Vagina (tissue), 2 donors: ENCODE data around the gene MRPL54. TPM values are rescaled to one million over a fixed set of nuclear protein-coding genes. Genes with fewer than 3 reads are reported as not detected.

Source experiments
- DNase-seq, 2 donors: peaks; one replicate each; pipeline ENCODE4 v3.0.0-alpha.2; 2017; ENCODE audit errors: extremely low spot score in 2 of 2
- H3K27ac ChIP-seq: fragments of 200-600 bp; sonication (generic); one replicate; pipeline ENCODE4 v1.5.1; 2019
- H3K27me3 ChIP-seq: fragments of 200-600 bp; sonication (generic); one replicate; pipeline ENCODE4 v1.5.1; 2019
- H3K36me3 ChIP-seq, 2 donors: fragments of 200-600 bp; sonication (generic); one replicate each; pipeline ENCODE4 v1.5.1; 2017 to 2019
- H3K4me1 ChIP-seq: fragments of 200-600 bp; sonication (generic); one replicate; pipeline ENCODE4 v1.5.1; 2019
- H3K4me3 ChIP-seq, 2 donors: fragments of 200-600 bp; sonication (generic); 1 replicate in 1 of 2; 2 replicates in 1 of 2; pipeline ENCODE4 v1.5.1; 2016 to 2019
- H3K9me3 ChIP-seq: fragments of 200-600 bp; sonication (generic); one replicate; pipeline ENCODE4 v1.5.1; 2019
- POLR2A ChIP-seq, 2 donors: fragments of 450-650 bp; IDR thresholded peaks; one replicate each; pipeline ENCODE4 v1.6.1; 2017; ENCODE audit warnings: antibody characterized with exemption in 2 of 2, mild to moderate bottlenecking in 2 of 2, moderate library complexity in 2 of 2
- POLR2AphosphoS5 ChIP-seq, 2 donors: sonication (generic); formaldehyde crosslinking; IDR thresholded peaks; one replicate each; pipeline ENCODE4 v1.9.0; 2017; ENCODE audit warnings: antibody characterized with exemption in 2 of 2, mild to moderate bottlenecking in 2 of 2, low read depth in 1 of 2; ENCODE audit not compliant: insufficient read depth in 1 of 2
- intact Hi-C: fragments of 100-400 bp; cut with DNase I; formaldehyde crosslinking; loops from one replicate; pipeline ENCODE4 v1.15.1; 2023
- total RNA-seq: library from RNA; depleted of rRNA; stranded (reverse); fragments of >200 nt; gene quantifications from one replicate; pipeline ENCODE4 v1.2.3, GENCODE V29; 2016
- TF ChIP-seq, protein P1 (sequence below), 3 experiments: fragments of 450-650 bp in 2 of 3; fragments of 200-600 bp in 1 of 3; sonication (generic) in 1 of 3; IDR thresholded peaks; one replicate each; pipeline ENCODE4 v1.5.1; 2017 to 2019; ENCODE audit warnings: antibody characterized with exemption in 3 of 3, mild to moderate bottlenecking in 2 of 3, moderate library complexity in 2 of 3

Gene MRPL54
- total RNA-seq, 1 donor from 2014 or later, result 30.4 TPM

DNA sequence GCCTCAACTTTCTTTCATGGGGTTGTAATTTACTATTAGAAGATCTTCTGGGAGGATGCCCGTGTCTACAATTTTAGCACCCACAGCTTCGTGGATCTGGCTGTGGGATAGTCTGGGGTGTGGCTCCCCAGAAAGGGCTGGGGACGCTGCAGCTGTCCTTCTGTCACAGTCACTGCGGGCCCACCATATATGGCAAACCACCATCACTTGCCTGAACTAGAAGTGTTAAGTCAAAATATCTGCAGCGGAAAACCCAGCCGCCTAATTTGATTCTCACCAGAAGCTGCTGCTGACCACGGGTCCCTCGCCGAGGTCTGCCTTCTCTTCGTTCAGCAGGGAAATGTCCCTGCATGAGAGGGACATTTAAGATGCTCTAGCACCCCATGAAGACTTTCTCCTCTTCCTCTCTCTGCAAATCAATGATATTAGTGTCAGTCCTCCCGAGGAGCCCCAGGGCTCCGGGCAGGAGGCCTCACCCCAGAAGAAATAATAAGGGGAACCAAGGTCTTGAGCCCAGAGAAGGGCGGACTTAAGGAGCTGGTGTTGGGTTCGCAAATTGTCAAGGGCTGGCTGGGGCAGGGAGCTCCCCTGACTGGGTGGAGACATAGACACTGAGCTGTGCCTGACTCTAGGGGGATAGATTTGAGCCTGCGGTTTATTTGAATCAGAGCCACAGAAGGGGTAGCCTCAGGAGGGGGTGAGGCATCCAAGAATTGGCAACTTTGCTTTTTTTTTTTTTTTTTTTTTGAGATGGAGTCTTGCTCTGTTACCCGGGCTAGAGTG is 26.7 kb downstream of the MRPL54 start:
- Histone ChIP-seq H3K27me3 (peaks cover 9% of the 10 kb centered on the region), H3K4me1 (peaks cover 10% of the 10 kb centered on the region), H3K36me3 (no peaks in the 10 kb centered on the region), H3K27ac (no peak overlapping the region), H3K9me3 (no peaks in the 10 kb centered on the region), H3K4me3 (no peak overlapping the region)
- DNase-seq, result no peak
- TF ChIP-seq POLR2AphosphoS5 (IDR thresholded peaks at IDR 0.05; ENCODE audit: insufficient read depth in 1 of 2, low read depth in 1 of 2) (no peak), POLR2A (IDR thresholded peaks at IDR 0.05) (no peak)
- TF ChIP-seq, protein P1, sequence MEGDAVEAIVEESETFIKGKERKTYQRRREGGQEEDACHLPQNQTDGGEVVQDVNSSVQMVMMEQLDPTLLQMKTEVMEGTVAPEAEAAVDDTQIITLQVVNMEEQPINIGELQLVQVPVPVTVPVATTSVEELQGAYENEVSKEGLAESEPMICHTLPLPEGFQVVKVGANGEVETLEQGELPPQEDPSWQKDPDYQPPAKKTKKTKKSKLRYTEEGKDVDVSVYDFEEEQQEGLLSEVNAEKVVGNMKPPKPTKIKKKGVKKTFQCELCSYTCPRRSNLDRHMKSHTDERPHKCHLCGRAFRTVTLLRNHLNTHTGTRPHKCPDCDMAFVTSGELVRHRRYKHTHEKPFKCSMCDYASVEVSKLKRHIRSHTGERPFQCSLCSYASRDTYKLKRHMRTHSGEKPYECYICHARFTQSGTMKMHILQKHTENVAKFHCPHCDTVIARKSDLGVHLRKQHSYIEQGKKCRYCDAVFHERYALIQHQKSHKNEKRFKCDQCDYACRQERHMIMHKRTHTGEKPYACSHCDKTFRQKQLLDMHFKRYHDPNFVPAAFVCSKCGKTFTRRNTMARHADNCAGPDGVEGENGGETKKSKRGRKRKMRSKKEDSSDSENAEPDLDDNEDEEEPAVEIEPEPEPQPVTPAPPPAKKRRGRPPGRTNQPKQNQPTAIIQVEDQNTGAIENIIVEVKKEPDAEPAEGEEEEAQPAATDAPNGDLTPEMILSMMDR (IDR thresholded peaks at IDR 0.05), result no peak
- intact Hi-C loops, result no loop called here

DNA sequence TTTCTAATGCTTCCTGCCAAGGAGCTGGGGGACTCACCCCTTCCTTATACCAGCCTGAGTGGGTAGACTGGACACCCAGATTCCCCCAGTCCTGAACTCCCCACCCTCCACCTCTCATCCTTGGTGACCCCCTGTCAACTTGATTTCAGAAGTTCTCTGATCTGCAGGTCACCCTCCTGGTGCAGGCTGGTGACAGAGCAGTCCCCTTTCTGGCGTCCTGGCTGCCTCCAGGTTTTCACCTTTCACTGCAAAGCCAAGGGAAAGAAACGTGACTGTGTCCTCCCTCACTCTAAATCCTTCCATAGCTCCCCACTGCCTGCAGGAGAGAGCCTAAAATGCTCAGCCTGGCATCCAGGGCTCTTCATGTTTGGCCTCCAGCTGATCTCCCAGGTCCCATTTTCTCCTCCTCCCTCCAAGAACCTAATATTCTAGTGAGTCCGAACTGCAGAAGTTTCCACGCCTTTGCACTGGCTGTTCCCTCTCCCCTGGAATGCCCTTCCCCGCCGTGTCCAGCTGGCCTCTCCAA is 27.8 kb downstream of the MRPL54 start:
- Histone ChIP-seq H3K4me1 (peaks cover 4% of the 10 kb centered on the region), H3K4me3 (no peak overlapping the region), H3K27me3 (peaks cover 5% of the 10 kb centered on the region), H3K9me3 (no peaks in the 10 kb centered on the region), H3K27ac (no peak overlapping the region), H3K36me3 (no peaks in the 10 kb centered on the region)
- no peak for TF ChIP-seq POLR2AphosphoS5 (IDR thresholded peaks at IDR 0.05; ENCODE audit: insufficient read depth in 1 of 2, low read depth in 1 of 2)
- TF ChIP-seq, protein P1 (IDR thresholded peaks at IDR 0.05), result no peak
- TF ChIP-seq POLR2A (IDR thresholded peaks at IDR 0.05), result no peak
- intact Hi-C loops, result no loop called here
- DNase-seq, result no peak

DNA sequence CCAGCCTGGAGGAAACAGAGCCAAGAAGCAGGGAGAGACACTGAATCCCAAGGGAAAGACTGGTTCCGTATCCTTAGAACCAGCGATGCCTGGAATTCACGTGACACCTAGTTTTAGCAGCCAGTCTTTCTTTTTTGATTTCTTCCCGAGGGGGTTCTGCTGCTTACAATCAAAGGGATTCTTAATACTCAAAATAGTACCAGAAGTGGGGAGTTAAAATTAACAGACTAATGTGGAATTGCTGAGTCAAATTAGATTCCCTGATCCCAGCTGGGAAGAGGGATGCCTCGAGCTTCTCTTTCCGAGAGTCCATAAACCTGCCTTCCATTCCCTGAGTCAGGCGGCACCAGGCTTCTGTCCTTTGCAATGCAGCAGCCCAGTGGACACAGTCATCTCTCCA is 28.5 kb downstream of the MRPL54 start:
- H3K4me1 ChIP-seq, result no peaks in the 10 kb centered on the region
- peaks cover under 1% of the 10 kb centered on the region for H3K27me3 ChIP-seq
- H3K36me3 ChIP-seq, result no peaks in the 10 kb centered on the region
- no peaks in the 10 kb centered on the region for H3K9me3 ChIP-seq
- H3K4me3 ChIP-seq, result no peak overlapping the region
- no peak overlapping the region for H3K27ac ChIP-seq
- TF ChIP-seq POLR2A (IDR thresholded peaks at IDR 0.05) (no peak), POLR2AphosphoS5 (IDR thresholded peaks at IDR 0.05; ENCODE audit: insufficient read depth in 1 of 2, low read depth in 1 of 2) (no peak)
- TF ChIP-seq, protein P1 (IDR thresholded peaks at IDR 0.05), result no peak
- intact Hi-C loops, result no loop called here
- no peak for DNase-seq

DNA sequence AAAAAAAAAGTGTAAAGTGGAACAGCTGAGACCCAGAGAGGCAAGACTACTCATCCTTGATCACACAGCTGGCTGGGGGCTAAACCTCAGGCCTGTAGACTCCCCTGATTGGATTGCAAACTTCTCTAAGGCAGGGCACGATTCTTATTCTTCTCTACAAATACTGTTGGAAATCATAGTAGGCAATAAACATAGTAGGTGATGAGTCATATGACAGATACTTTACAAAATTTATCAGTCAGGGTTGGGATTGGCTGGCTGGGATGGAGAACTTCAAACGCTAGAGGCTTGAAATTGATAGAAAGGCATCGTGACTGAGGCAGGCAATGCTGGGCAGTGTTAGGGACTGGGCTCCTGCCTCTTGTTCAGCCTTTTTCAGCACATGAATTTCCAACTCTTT is 29.6 kb downstream of the MRPL54 start:
- H3K27me3 ChIP-seq, result no peaks in the 10 kb centered on the region
- no peak for DNase-seq
- H3K36me3 ChIP-seq, result no peaks in the 10 kb centered on the region
- H3K27ac ChIP-seq, result no peak overlapping the region
- no peak overlapping the region for H3K4me3 ChIP-seq
- H3K4me1 ChIP-seq, result no peaks in the 10 kb centered on the region
- no peaks in the 10 kb centered on the region for H3K9me3 ChIP-seq
- intact Hi-C loops, result no loop called here
- TF ChIP-seq, protein P1 (IDR thresholded peaks at IDR 0.05), result no peak
- TF ChIP-seq POLR2AphosphoS5 (IDR thresholded peaks at IDR 0.05; ENCODE audit: insufficient read depth in 1 of 2, low read depth in 1 of 2), result no peak
- TF ChIP-seq POLR2A (IDR thresholded peaks at IDR 0.05), result no peak

DNA sequence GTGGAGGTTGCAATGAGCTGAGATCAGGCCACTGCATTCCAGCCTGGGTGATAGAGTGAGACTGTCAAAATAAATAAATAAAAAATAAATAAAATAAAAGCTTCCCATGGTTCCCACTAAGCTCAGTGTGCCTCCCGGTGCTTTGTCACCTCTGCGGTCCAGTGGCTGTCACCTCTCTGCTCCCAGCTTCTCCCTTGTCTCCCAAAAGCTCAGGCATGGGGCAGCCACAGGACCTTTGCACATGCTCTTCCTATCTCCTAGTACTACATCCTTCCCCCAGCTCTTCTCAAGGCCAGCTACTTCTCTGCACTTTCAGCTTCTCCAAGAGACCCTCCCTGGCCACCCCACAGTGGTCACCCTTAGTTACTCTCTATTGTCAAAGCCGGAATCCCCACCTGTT is 31.3 kb downstream of the MRPL54 start:
- H3K4me1 ChIP-seq, result no peaks in the 10 kb centered on the region
- intact Hi-C loops, result no loop called here
- H3K27ac ChIP-seq, result no peak overlapping the region
- no peaks in the 10 kb centered on the region for H3K9me3 ChIP-seq
- no peak for DNase-seq
- TF ChIP-seq, protein P1 (IDR thresholded peaks at IDR 0.05), result no peak
- TF ChIP-seq POLR2A (IDR thresholded peaks at IDR 0.05) (no peak), POLR2AphosphoS5 (IDR thresholded peaks at IDR 0.05; ENCODE audit: insufficient read depth in 1 of 2, low read depth in 1 of 2) (no peak)
- no peak overlapping the region for H3K4me3 ChIP-seq
- H3K36me3 ChIP-seq, result no peaks in the 10 kb centered on the region
- H3K27me3 ChIP-seq, result no peaks in the 10 kb centered on the region
